ENCODE measurements around the gene SPATA32. TPM values are rescaled to one million over a fixed set of nuclear protein-coding genes. Genes with fewer than 3 reads are reported as not detected.

Gene SPATA32
- total RNA-seq, 4 donors from 2014 or later = not detected

GRCh38 chr17:45231481-45232116 lies 30.3 kb downstream of the SPATA32 start:
- H3K4me1 ChIP-seq = no peaks in the 10 kb centered on the region
- H3K27ac ChIP-seq = no peak overlapping the region
- DNase-seq = no peak
- no peaks in the 10 kb centered on the region for H3K27me3 ChIP-seq
- H3K4me3 ChIP-seq = no peak overlapping the region
- H3K36me3 ChIP-seq = no peaks in the 10 kb centered on the region
- intact Hi-C loops (cut with DNase I; ENCODE audit: low total_unique reads) = no loop called here
- no peak for TF ChIP-seq CTCF (IDR thresholded peaks at IDR 0.05)
- no peak for TF ChIP-seq POLR2A (IDR thresholded peaks at IDR 0.05)
- no peaks in the 10 kb centered on the region for H3K9me3 ChIP-seq

- Histone ChIP-seq H3K36me3 (no peaks in the 10 kb centered on the region), H3K27me3 (no peaks in the 10 kb centered on the region), H3K4me1 (no peaks in the 10 kb centered on the region), H3K9me3 (no peaks in the 10 kb centered on the region), H3K4me3 (no peak overlapping the region), H3K27ac (no peak overlapping the region)
- intact Hi-C loops (cut with DNase I; ENCODE audit: low total_unique reads) = no loop called here
- TF ChIP-seq POLR2A (IDR thresholded peaks at IDR 0.05) (no peak), CTCF (IDR thresholded peaks at IDR 0.05) (no peak)
- DNase-seq = no peak
These were observed 31.0 kb downstream of the SPATA32 start for GRCh38 chr17:45230787-45231480.

- no peak overlapping the region for H3K4me3 ChIP-seq
- no peaks in the 10 kb centered on the region for H3K4me1 ChIP-seq
- no peak overlapping the region for H3K27ac ChIP-seq
- no peaks in the 10 kb centered on the region for H3K27me3 ChIP-seq
- DNase-seq = no peak
- H3K9me3 ChIP-seq = no peaks in the 10 kb centered on the region
- TF ChIP-seq POLR2A (IDR thresholded peaks at IDR 0.05) (no peak), CTCF (IDR thresholded peaks at IDR 0.05) (no peak)
- intact Hi-C loops (cut with DNase I; ENCODE audit: low total_unique reads) = no loop called here
- H3K36me3 ChIP-seq = no peaks in the 10 kb centered on the region
These were observed 31.5 kb downstream of the SPATA32 start for GRCh38 chr17:45230410-45230786.

- TF ChIP-seq CTCF (IDR thresholded peaks at IDR 0.05) (no peak), POLR2A (IDR thresholded peaks at IDR 0.05) (no peak)
- Histone ChIP-seq H3K4me1 (no peaks in the 10 kb centered on the region), H3K9me3 (no peaks in the 10 kb centered on the region)
These were observed 32.0 kb downstream of the SPATA32 start for GRCh38 chr17:45229681-45230409.

More at GRCh38 chr17:45229681-45230409, 32.0 kb downstream of the SPATA32 start:
- Histone ChIP-seq H3K4me3 (no peak overlapping the region), H3K27me3 (no peaks in the 10 kb centered on the region), H3K27ac (peak overlapping the region; percentile 56 to 58), H3K36me3 (no peaks in the 10 kb centered on the region)
- intact Hi-C loops (cut with DNase I; ENCODE audit: low total_unique reads) = loop anchor here (5.0 kb wide), 1 partner anchor 157 kb away; no protein-coding TSS in a partner anchor
- no peak for DNase-seq

All from uterus (tissue), 4 donors.